SK-N-SH treated with all-trans-retinoic acid at 6 μM for 48 hours (cell line): ENCODE measurements around the gene PDGFD.

Experiments
- ATAC-seq: fragments of 200-7000 bp; cut with Tn5 transposase; 3 replicates; pipeline ENCODE4 v1.9.1; 2020; ENCODE audit warnings: mild to moderate bottlenecking, moderate library complexity
- ARNTL ChIP-seq: fragments of 450-650 bp; formaldehyde crosslinking; IDR thresholded peaks from 2 replicates; pipeline ENCODE4 v1.5.0; 2020; ENCODE audit warnings: low read depth, mild to moderate bottlenecking, moderate library complexity, borderline replicate concordance
- BACH2 ChIP-seq: fragments of 250-450 bp; sonication (Bioruptor Pico); IDR thresholded peaks from 2 replicates; pipeline ENCODE4 v1.9.0; 2021; ENCODE audit warnings: mild to moderate bottlenecking, borderline replicate concordance
- CSDC2 ChIP-seq: fragments of 250-450 bp; sonication (Bioruptor Pico); IDR thresholded peaks from 2 replicates; pipeline ENCODE4 v1.5.0; 2020; ENCODE audit warnings: mild to moderate bottlenecking, moderate library complexity
- ESRRG ChIP-seq: fragments of 250-450 bp; sonication (Bioruptor Pico); IDR thresholded peaks from 2 replicates; pipeline ENCODE4 v1.6.1; 2021; ENCODE audit warnings: mild to moderate bottlenecking
- GLIS3 ChIP-seq: fragments of 250-450 bp; sonication (Bioruptor Pico); IDR thresholded peaks from 2 replicates; pipeline ENCODE4 v1.5.0; 2020; ENCODE audit warnings: mild to moderate bottlenecking, moderate library complexity
- ISL1 ChIP-seq: fragments of 250-450 bp; sonication (Bioruptor Pico); IDR thresholded peaks from 2 replicates; pipeline ENCODE4 v2.1.2; 2022; ENCODE audit warnings: mild to moderate bottlenecking, moderate library complexity
- OSR1 ChIP-seq: fragments of 250-450 bp; sonication (Bioruptor Pico); IDR thresholded peaks from 2 replicates; pipeline ENCODE4 v1.8.0; 2022; ENCODE audit warnings: moderate library complexity, mild to moderate bottlenecking, inconsistent platforms
- PPARA ChIP-seq: fragments of 250-450 bp; sonication (Bioruptor Pico); IDR thresholded peaks from 2 replicates; pipeline ENCODE4 v1.5.0; 2020; ENCODE audit warnings: mild to moderate bottlenecking, borderline replicate concordance
- RARB ChIP-seq: fragments of 250-450 bp; sonication (Bioruptor Pico); IDR thresholded peaks from 2 replicates; pipeline ENCODE4 v1.8.0; 2021; ENCODE audit warnings: mild to moderate bottlenecking, moderate library complexity
- SNAI2 ChIP-seq: fragments of 250-450 bp; sonication (Bioruptor Pico); IDR thresholded peaks from 2 replicates; pipeline ENCODE4 v1.5.0; 2020; ENCODE audit warnings: mild to moderate bottlenecking, moderate library complexity
- TCF4 ChIP-seq: fragments of 250-450 bp; sonication (Bioruptor Pico); IDR thresholded peaks from 2 replicates; pipeline ENCODE4 v1.8.0; 2021; ENCODE audit warnings: mild to moderate bottlenecking, moderate library complexity, borderline replicate concordance
- TOX ChIP-seq: fragments of 250-450 bp; sonication (Bioruptor Pico); IDR thresholded peaks from 2 replicates; pipeline ENCODE4 v1.8.0; 2021; ENCODE audit warnings: mild to moderate bottlenecking, moderate library complexity, borderline replicate concordance
- ZC3H10 ChIP-seq: fragments of 250-450 bp; sonication (Bioruptor Pico); IDR thresholded peaks from 2 replicates; pipeline ENCODE4 v1.5.1; 2021; ENCODE audit warnings: mild to moderate bottlenecking, moderate library complexity
- ZFP3 ChIP-seq: fragments of 250-450 bp; sonication (Bioruptor Pico); IDR thresholded peaks from 2 replicates; pipeline ENCODE4 v1.5.0; 2020; ENCODE audit warnings: mild to moderate bottlenecking, moderate library complexity
- ZFP30 ChIP-seq: fragments of 450-650 bp; formaldehyde crosslinking; IDR thresholded peaks from 2 replicates; pipeline ENCODE4 v1.5.0; 2022; ENCODE audit warnings: mild to moderate bottlenecking, moderate library complexity
- ZNF565 ChIP-seq: fragments of 450-650 bp; formaldehyde crosslinking; conservative IDR thresholded peaks from 2 replicates; pipeline ENCODE4 v1.5.0; 2020; ENCODE audit warnings: low read depth, mild to moderate bottlenecking, moderate library complexity
- ZNF70 ChIP-seq: fragments of 450-650 bp; formaldehyde crosslinking; IDR thresholded peaks from 2 replicates; pipeline ENCODE4 v1.5.0; 2020; ENCODE audit warnings: mild to moderate bottlenecking, moderate library complexity
- ZNF8 ChIP-seq: fragments of 450-650 bp; formaldehyde crosslinking; IDR thresholded peaks from 2 replicates; pipeline ENCODE4 v1.5.0; 2020; ENCODE audit warnings: mild to moderate bottlenecking, moderate library complexity
- TF ChIP-seq, protein P1 (sequence below): fragments of 250-450 bp; sonication (Bioruptor Pico); IDR thresholded peaks from 2 replicates; pipeline ENCODE4 v1.5.1; 2020; ENCODE audit warnings: low read depth, mild to moderate bottlenecking, moderate library complexity
- TF ChIP-seq, protein P2 (sequence below): fragments of 250-450 bp; sonication (Bioruptor Pico); IDR thresholded peaks from 2 replicates; pipeline ENCODE4 v1.5.1; 2021; ENCODE audit warnings: mild to moderate bottlenecking, moderate library complexity
- TF ChIP-seq, protein P3 (sequence below): fragments of 250-450 bp; sonication (Bioruptor Pico); IDR thresholded peaks from 2 replicates; pipeline ENCODE4 v1.5.0; 2020; ENCODE audit warnings: mild to moderate bottlenecking, moderate library complexity
- TF ChIP-seq, protein P4 (sequence below): fragments of 250-450 bp; sonication (Bioruptor Pico); IDR thresholded peaks from 2 replicates; pipeline ENCODE4 v1.8.0; 2021; ENCODE audit warnings: low read depth, mild to moderate bottlenecking, moderate library complexity, borderline replicate concordance

The PDGFD gene

DNA sequence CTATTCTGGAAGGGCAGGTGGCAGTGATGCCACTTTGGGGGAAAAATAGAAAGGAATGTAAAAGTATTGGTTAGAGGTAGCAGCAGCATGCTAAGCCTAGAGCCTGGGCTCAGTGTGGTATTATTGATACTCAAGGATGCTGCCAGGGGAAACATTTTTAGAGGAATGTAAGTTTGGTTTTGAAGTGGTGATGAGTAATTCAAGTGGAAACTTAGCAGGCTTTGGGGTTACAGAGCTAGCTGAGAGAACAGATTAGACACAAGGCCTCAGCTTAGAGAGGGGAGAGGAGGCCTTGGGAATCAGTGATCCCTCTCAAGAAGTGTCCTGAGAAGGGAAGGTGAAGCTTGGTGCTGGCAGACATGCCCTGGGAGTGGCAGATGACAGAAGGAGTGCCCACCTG lies 160.5 kb downstream of the PDGFD start:
- TF ChIP-seq ZNF565 (CRISPR knock-in tag) (no peak), BACH2 (CRISPR knock-in tag) (no peak), GLIS3 (CRISPR knock-in tag) (no peak), SNAI2 (CRISPR knock-in tag) (no peak)
- ATAC-seq = no peak; the same call in 2 of the 3 replicates

DNA sequence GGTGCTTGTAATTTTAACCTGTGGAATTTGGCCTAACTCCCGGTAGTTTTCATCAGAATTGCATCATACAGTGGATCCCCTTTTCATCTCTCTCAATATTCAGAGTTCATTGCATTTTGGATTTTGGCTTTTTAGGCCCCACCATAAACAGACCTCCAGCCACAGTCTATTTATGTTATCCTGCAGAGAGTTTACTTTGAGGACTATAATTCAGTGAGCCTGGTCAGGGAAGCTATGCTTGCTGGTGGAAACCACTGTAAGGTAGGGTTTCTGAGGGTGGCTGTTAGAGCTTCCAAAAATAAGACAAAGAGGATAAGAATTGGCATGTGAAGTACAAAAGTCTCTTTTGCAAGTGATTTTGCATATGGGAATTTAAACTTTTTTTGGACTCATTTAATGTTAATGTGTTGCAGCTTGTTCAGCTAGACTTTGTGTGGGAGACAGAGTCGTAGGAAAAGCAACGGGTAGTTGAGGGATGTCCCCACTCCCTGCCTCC lies 162.3 kb downstream of the PDGFD start:
- ATAC-seq = no peak
- no peak for TF ChIP-seq SNAI2 (CRISPR knock-in tag)
- no peak for TF ChIP-seq TCF4 (CRISPR knock-in tag)
- TF ChIP-seq, protein P1, sequence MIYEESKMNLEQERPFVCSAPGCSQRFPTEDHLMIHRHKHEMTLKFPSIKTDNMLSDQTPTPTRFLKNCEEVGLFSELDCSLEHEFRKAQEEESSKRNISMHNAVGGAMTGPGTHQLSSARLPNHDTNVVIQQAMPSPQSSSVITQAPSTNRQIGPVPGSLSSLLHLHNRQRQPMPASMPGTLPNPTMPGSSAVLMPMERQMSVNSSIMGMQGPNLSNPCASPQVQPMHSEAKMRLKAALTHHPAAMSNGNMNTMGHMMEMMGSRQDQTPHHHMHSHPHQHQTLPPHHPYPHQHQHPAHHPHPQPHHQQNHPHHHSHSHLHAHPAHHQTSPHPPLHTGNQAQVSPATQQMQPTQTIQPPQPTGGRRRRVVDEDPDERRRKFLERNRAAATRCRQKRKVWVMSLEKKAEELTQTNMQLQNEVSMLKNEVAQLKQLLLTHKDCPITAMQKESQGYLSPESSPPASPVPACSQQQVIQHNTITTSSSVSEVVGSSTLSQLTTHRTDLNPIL (CRISPR knock-in tag) = no peak
- TF ChIP-seq ZNF565 (CRISPR knock-in tag) = no peak
- TF ChIP-seq PPARA (CRISPR knock-in tag) = no peak
- no peak for TF ChIP-seq OSR1 (CRISPR knock-in tag)
- TF ChIP-seq RARB (CRISPR knock-in tag) = no peak
- TF ChIP-seq ZFP3 (CRISPR knock-in tag) = no peak
- no peak for TF ChIP-seq TOX
- no peak for TF ChIP-seq ZC3H10 (CRISPR knock-in tag)

DNA sequence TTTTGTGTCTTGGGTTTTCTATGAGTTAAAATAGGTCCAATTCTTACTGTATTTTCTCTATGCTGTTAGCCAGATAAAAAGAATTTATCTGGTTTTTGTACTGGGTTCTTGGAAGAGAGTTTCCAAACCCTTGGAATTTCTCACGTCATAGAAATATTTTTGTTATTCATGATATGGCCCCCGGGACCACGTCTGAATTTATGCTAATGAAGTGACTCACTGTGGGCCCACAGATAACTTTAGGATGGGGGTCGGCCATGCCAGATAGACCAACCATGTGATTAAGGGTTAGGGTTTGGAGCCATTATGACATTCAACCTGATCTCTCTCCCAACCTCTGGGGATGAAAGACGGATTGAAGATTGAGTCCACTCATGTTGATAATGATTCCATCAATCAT lies 163.1 kb downstream of the PDGFD start:
- no peak for TF ChIP-seq GLIS3 (CRISPR knock-in tag)
- no peak for TF ChIP-seq OSR1 (CRISPR knock-in tag)
- TF ChIP-seq ZFP30 (CRISPR knock-in tag) = no peak
- no peak for TF ChIP-seq BACH2 (CRISPR knock-in tag)
- TF ChIP-seq ZNF70 = no peak
- TF ChIP-seq PPARA (CRISPR knock-in tag) = no peak
- TF ChIP-seq, protein P2, sequence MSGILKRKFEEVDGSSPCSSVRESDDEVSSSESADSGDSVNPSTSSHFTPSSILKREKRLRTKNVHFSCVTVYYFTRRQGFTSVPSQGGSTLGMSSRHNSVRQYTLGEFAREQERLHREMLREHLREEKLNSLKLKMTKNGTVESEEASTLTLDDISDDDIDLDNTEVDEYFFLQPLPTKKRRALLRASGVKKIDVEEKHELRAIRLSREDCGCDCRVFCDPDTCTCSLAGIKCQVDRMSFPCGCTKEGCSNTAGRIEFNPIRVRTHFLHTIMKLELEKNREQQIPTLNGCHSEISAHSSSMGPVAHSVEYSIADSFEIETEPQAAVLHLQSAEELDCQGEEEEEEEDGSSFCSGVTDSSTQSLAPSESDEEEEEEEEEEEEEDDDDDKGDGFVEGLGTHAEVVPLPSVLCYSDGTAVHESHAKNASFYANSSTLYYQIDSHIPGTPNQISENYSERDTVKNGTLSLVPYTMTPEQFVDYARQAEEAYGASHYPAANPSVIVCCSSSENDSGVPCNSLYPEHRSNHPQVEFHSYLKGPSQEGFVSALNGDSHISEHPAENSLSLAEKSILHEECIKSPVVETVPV (CRISPR knock-in tag) = no peak
- no peak for TF ChIP-seq TCF4 (CRISPR knock-in tag)
- TF ChIP-seq, protein P3, sequence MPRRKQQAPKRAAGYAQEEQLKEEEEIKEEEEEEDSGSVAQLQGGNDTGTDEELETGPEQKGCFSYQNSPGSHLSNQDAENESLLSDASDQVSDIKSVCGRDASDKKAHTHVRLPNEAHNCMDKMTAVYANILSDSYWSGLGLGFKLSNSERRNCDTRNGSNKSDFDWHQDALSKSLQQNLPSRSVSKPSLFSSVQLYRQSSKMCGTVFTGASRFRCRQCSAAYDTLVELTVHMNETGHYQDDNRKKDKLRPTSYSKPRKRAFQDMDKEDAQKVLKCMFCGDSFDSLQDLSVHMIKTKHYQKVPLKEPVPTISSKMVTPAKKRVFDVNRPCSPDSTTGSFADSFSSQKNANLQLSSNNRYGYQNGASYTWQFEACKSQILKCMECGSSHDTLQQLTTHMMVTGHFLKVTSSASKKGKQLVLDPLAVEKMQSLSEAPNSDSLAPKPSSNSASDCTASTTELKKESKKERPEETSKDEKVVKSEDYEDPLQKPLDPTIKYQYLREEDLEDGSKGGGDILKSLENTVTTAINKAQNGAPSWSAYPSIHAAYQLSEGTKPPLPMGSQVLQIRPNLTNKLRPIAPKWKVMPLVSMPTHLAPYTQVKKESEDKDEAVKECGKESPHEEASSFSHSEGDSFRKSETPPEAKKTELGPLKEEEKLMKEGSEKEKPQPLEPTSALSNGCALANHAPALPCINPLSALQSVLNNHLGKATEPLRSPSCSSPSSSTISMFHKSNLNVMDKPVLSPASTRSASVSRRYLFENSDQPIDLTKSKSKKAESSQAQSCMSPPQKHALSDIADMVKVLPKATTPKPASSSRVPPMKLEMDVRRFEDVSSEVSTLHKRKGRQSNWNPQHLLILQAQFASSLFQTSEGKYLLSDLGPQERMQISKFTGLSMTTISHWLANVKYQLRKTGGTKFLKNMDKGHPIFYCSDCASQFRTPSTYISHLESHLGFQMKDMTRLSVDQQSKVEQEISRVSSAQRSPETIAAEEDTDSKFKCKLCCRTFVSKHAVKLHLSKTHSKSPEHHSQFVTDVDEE (CRISPR knock-in tag) = no peak
- no peak for ATAC-seq

DNA sequence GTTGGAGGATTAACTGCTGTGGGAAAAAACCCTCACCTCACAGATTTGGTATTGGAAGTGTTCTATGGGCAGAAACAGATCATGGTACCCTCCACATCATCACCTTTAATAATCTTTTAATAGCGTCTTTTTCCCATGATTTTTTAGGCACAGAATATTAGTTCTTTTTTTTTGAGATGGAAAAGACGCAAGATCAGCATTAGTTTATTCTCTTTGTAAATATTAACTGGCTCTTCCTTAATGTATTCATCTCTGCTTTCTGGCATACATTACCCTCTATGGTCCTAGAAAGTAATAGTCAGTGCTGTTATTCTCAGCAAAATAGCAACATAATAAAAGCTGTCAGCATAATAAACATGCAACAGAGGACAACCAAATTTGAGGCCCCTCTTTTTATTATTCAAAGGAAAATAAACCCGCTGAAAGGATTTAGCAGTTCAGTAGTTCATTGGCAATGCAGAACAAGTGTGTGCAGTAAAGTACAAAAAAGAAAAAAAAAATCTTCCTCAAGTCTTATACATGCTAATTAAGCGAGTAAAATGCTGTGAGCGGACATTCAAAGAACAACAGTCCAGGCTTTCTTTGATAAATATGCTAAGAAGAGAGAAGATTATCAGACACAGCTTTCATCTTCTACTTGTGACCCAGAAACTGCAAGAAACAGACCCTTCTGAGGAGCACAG lies 165.0 kb downstream of the PDGFD start:
- ATAC-seq = no peak
- no peak for TF ChIP-seq ESRRG
- TF ChIP-seq ZNF70 = no peak
- TF ChIP-seq PPARA (CRISPR knock-in tag) = no peak
- TF ChIP-seq, protein P2 (CRISPR knock-in tag) = no peak
- TF ChIP-seq ZNF8 (CRISPR knock-in tag) = no peak
- TF ChIP-seq, protein P4, sequence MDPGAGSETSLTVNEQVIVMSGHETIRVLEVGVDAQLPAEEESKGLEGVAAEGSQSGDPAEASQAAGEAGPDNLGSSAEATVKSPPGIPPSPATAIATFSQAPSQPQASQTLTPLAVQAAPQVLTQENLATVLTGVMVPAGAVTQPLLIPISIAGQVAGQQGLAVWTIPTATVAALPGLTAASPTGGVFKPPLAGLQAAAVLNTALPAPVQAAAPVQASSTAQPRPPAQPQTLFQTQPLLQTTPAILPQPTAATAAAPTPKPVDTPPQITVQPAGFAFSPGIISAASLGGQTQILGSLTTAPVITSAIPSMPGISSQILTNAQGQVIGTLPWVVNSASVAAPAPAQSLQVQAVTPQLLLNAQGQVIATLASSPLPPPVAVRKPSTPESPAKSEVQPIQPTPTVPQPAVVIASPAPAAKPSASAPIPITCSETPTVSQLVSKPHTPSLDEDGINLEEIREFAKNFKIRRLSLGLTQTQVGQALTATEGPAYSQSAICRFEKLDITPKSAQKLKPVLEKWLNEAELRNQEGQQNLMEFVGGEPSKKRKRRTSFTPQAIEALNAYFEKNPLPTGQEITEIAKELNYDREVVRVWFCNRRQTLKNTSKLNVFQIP (CRISPR knock-in tag) = no peak
- TF ChIP-seq, protein P3 (CRISPR knock-in tag) = no peak
- TF ChIP-seq ISL1 (CRISPR knock-in tag) = no peak
- TF ChIP-seq CSDC2 (CRISPR knock-in tag) = no peak
- TF ChIP-seq, protein P1 (CRISPR knock-in tag) = no peak
- no peak for TF ChIP-seq ARNTL (CRISPR knock-in tag)
- TF ChIP-seq ZFP30 (CRISPR knock-in tag) = no peak
- no peak for TF ChIP-seq TOX
- no peak for TF ChIP-seq RARB (CRISPR knock-in tag)
